SK-N-SH (cell line): Measurements from ENCODE around the gene SGCA. TPM values are rescaled to one million over a fixed set of nuclear protein-coding genes. Genes with fewer than 3 reads are reported as not detected.

Experiments
- CTCF ChIA-PET: fragments of 300-600, 350-600 bp; formaldehyde crosslinking; extraction: SDS; loops from one replicate; lab custom pipeline; 2021; lab: Yijun Ruan, JAX
- POLR2A ChIA-PET: fragments of 350-600 bp; sonication (Branson Sonifier 250); formaldehyde crosslinking; extraction: SDS; loops from one replicate; lab custom pipeline; 2020; ENCODE audit warnings: antibody characterized with exemption, inconsistent platforms; lab: Yijun Ruan, JAX
- DNase-seq: peaks from one replicate; pipeline ENCODE4 v3.0.0; 2012
- H2AFZ ChIP-seq: fragments of 200-600 bp; sonication (generic); 2 replicates; pipeline ENCODE4 v1.8.1; 2016; ENCODE audit warnings: antibody characterized with exemption, mild to moderate bottlenecking, low read depth
- H3F3A ChIP-seq: fragments of 200-600 bp; sonication (generic); replicated peaks from 2 replicates; pipeline ENCODE3; 2016; ENCODE audit warnings: antibody characterized with exemption, mild to moderate bottlenecking; ENCODE audit not compliant: insufficient read depth
- H3K27ac ChIP-seq, 2 experiments: fragments of 200-500 bp in 1 of 2; fragments of 200-600 bp in 1 of 2; sonication (Bioruptor generic) in 1 of 2; sonication (generic), shearing (Covaris generic) in 1 of 2; 2 replicates each; pipeline versions ENCODE4 v1.5.1 to v1.6.1; 2014 to 2016; ENCODE audit warnings: low read depth in 2 of 2, inconsistent platforms in 1 of 2, low read length in 1 of 2, mild to moderate bottlenecking in 1 of 2, mixed read lengths in 1 of 2
- H3K27me3 ChIP-seq: fragments of 200-600 bp; sonication (generic), shearing (Covaris generic); 2 replicates; pipeline ENCODE4 v1.6.1; 2016; ENCODE audit warnings: mixed run types; ENCODE audit not compliant: insufficient read depth
- H3K36me3 ChIP-seq, 2 experiments: fragments of 200-500 bp in 1 of 2; fragments of 200-600 bp in 1 of 2; sonication (Bioruptor generic) in 1 of 2; sonication (generic) in 1 of 2; replicated peaks in 1 of 2; 2 replicates each; pipeline versions ENCODE3 to v1.5.1; 2014 to 2016; ENCODE audit warnings: low read length in 1 of 2, mild to moderate bottlenecking in 1 of 2; ENCODE audit not compliant: insufficient read depth in 2 of 2, control insufficient read depth in 1 of 2
- H3K4me1 ChIP-seq, 2 experiments: fragments of 200-500 bp in 1 of 2; fragments of 200-600 bp in 1 of 2; sonication (Bioruptor generic) in 1 of 2; sonication (generic), shearing (Covaris generic) in 1 of 2; 2 replicates each; pipeline versions ENCODE4 v1.5.1 to v1.6.1; 2014 to 2016; ENCODE audit warnings: low read depth in 1 of 2, low read length in 1 of 2, mixed run types in 1 of 2; ENCODE audit not compliant: insufficient read depth in 2 of 2, control insufficient read depth in 1 of 2
- H3K4me2 ChIP-seq: fragments of 200-600 bp; sonication (generic), shearing (Covaris generic); 2 replicates; pipeline ENCODE4 v1.6.1; 2017; ENCODE audit warnings: mixed run types
- H3K4me3 ChIP-seq, 2 experiments: fragments of 200-500 bp in 1 of 2; fragments of 200-600 bp in 1 of 2; sonication (Bioruptor generic) in 1 of 2; sonication (generic), shearing (Covaris generic) in 1 of 2; 2 replicates each; pipeline versions ENCODE4 v1.5.1 to v1.8.1; 2014 to 2016; ENCODE audit warnings: low read depth in 2 of 2, inconsistent platforms in 1 of 2, low read length in 1 of 2, mild to moderate bottlenecking in 1 of 2, mixed read lengths in 1 of 2, moderate library complexity in 1 of 2
- H3K79me2 ChIP-seq: fragments of 200-600 bp; sonication (generic); 2 replicates; pipeline ENCODE4 v1.8.1; 2017; ENCODE audit warnings: mild to moderate bottlenecking; ENCODE audit not compliant: insufficient read depth
- H3K9ac ChIP-seq: fragments of 200-600 bp; sonication (generic); 2 replicates; pipeline ENCODE4 v1.6.1; 2017; ENCODE audit warnings: mixed run types
- H3K9me2 ChIP-seq: fragments of 200-600 bp; sonication (generic); 2 replicates; pipeline ENCODE4 v1.6.1; 2017; ENCODE audit warnings: mixed run types
- H3K9me3 ChIP-seq: fragments of 200-600 bp; sonication (generic); 2 replicates; pipeline ENCODE4 v1.6.1; 2017; ENCODE audit warnings: mixed run types, mild to moderate bottlenecking, moderate library complexity
- H4K20me1 ChIP-seq: fragments of 200-600 bp; sonication (generic); 2 replicates; pipeline ENCODE4 v1.6.1; 2017; ENCODE audit warnings: mild to moderate bottlenecking, mixed run types; ENCODE audit not compliant: insufficient read depth
- CTCF ChIP-seq: fragments of 200-600 bp; sonication (generic); IDR thresholded peaks from 2 replicates; pipeline ENCODE4 v1.6.1; 2017; ENCODE audit warnings: antibody characterized with exemption, mild to moderate bottlenecking, moderate library complexity
- EZH2phosphoT487 ChIP-seq: fragments of 200-600 bp; sonication (generic); IDR thresholded peaks from 2 replicates; pipeline ENCODE4 v1.6.1; 2017; ENCODE audit warnings: low read depth, mixed run types, mild to moderate bottlenecking, antibody characterized with exemption, moderate library complexity, borderline replicate concordance
- MEF2A ChIP-seq: IDR thresholded peaks from 2 replicates; pipeline ENCODE4 v1.4.0; 2012; ENCODE audit warnings: low read depth, borderline replicate concordance
- NFIC ChIP-seq: IDR thresholded peaks from 2 replicates; pipeline ENCODE4 v1.4.0; 2012; ENCODE audit warnings: borderline replicate concordance
- NRF1 ChIP-seq: IDR thresholded peaks from 2 replicates; pipeline ENCODE4 v1.6.1; 2012; ENCODE audit warnings: low read depth, mild to moderate bottlenecking, low read length
- REST ChIP-seq: IDR thresholded peaks from 2 replicates; pipeline ENCODE4 v1.6.1; 2012; ENCODE audit warnings: mild to moderate bottlenecking, low read depth, low read length, moderate library complexity
- SMC3 ChIP-seq: IDR thresholded peaks from 2 replicates; pipeline ENCODE4 v1.6.1; 2012; ENCODE audit warnings: low read depth, low read length, improper control_type of control experiment
- TAF1 ChIP-seq: IDR thresholded peaks from 2 replicates; pipeline ENCODE4 v1.6.1; 2012; ENCODE audit warnings: low read depth, mild to moderate bottlenecking, low read length, moderate library complexity, borderline replicate concordance
- USF1 ChIP-seq: IDR thresholded peaks from 2 replicates; pipeline ENCODE4 v1.4.0; 2012; ENCODE audit warnings: low read depth, borderline replicate concordance
- WGBS: methylation state at CpG from one replicate; pipeline ENCODE4 v1.1.6; 2017; ENCODE audit warnings: low lambda C conversion rate; 5-methylcytosine and 5-hydroxymethylcytosine counted together
- polyA plus RNA-seq, 3 experiments: library from polyadenylated mRNA; depleted of rRNA; stranded (reverse); fragments of >200 nt; gene quantifications; 2 replicates each; pipeline ENCODE4 v1.2.3, GENCODE V29; 2012
- TF ChIP-seq, protein P1 (sequence below): IDR thresholded peaks from 2 replicates; pipeline ENCODE4 v1.4.0; 2012; ENCODE audit warnings: low read depth, borderline replicate concordance

Gene SGCA
- polyA plus RNA-seq, 1 of the 3 experiments (the other 2 are of a cell fraction), result not detected

- Histone ChIP-seq H3K79me2 (no peaks in the 10 kb centered on the region), H2AFZ (no peak overlapping the region), H3F3A (no peaks in the 10 kb centered on the region), H4K20me1 (no peaks in the 10 kb centered on the region), H3K9me2 (no peaks in the 10 kb centered on the region), H3K36me3 (no peaks in the 10 kb centered on the region), H3K27ac (no peak overlapping the region), H3K4me1 (peaks cover 0 to 3% of the 10 kb centered on the region in 2 experiments; a peak in 1 of 4 replicates), H3K9me3 (no peaks in the 10 kb centered on the region), H3K9ac (no peak overlapping the region), H3K4me3 (no peak overlapping the region; a peak in 1 of 4 replicates), H3K4me2 (no peak overlapping the region), H3K27me3 (no peaks in the 10 kb centered on the region)
- peak; percentile 30; the same call in 1 of the 2 replicates for TF ChIP-seq CTCF
- no peak for TF ChIP-seq SMC3
- ChIA-PET POLR2A (no interaction called here), CTCF (interaction anchor here (0.6 to 16.3 kb wide), 10 partner anchors 10 to 266 kb away, joined by 3 to 297 read pairs (median 4); partner anchors contain the start of genes COL1A1, PDK2 and SAMD14)
- 78% methylated on average over 64 of the region's 64 CpGs for WGBS
- no peak for DNase-seq
Observed at GRCh38 chr17:50117202-50118051, 48.4 kb upstream of the SGCA start.

DNA sequence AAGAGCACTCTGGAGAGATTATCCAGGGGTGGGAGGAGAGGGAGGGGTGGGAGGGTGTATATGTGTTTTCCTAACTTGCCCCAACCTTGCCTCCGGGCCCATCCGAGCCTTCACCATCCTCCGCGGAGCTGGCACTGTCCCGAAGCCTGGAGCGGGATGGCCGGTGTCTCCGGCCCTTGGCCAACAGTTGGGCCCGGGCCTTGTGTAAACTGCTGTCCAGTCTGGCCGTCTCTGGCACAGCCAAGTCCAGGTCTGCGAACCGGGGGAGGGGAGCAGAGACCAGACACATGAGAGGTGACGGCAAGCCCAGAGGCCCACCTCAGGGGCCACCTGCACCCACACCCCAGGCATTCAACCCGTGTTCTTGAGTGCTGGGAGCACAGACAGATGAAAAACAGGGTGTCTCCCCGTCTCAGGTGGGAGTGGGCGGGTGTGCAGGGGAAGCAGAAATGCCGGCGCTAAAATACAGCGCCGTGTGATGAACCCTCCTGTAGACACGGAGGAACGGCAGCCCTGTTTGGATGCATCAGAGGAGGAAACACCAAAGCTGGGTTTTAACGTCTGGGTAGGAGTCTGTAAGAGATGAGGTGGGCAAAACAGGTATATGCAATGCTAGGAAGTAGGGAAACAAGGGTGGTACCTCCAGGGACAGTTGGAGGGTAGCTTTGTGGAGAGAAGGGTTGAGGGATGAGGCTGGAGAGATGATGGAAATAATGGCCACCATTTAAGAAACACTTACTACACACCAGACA lies 47.6 kb upstream of the SGCA start:
- Histone ChIP-seq H3K4me1 (no peaks in the 10 kb centered on the region; a peak in 1 of 4 replicates), H2AFZ (no peak overlapping the region), H3K36me3 (no peaks in the 10 kb centered on the region), H3K27me3 (no peaks in the 10 kb centered on the region), H4K20me1 (no peaks in the 10 kb centered on the region)
- POLR2A ChIA-PET, result interaction anchor here (0.6 kb wide), 1 partner anchor 11 kb away, joined by 3 read pairs; no protein-coding TSS in a partner anchor
- 88% methylated on average over 23 of the region's 23 CpGs for WGBS
- CTCF ChIA-PET, result interaction anchor here (0.6 to 16.3 kb wide), 12 partner anchors 9 to 178 kb away, joined by 3 to 297 read pairs (median 3); partner anchors contain the start of genes PDK2 and SAMD14
- DNase-seq, result no peak
- no peak for TF ChIP-seq SMC3
- TF ChIP-seq MEF2A, result no peak
- no peak for TF ChIP-seq NRF1
- no peak for TF ChIP-seq REST
- no peak for TF ChIP-seq TAF1
- TF ChIP-seq EZH2phosphoT487, result no peak
- no peak for TF ChIP-seq USF1
- TF ChIP-seq NFIC, result no peak
- TF ChIP-seq, protein P1, sequence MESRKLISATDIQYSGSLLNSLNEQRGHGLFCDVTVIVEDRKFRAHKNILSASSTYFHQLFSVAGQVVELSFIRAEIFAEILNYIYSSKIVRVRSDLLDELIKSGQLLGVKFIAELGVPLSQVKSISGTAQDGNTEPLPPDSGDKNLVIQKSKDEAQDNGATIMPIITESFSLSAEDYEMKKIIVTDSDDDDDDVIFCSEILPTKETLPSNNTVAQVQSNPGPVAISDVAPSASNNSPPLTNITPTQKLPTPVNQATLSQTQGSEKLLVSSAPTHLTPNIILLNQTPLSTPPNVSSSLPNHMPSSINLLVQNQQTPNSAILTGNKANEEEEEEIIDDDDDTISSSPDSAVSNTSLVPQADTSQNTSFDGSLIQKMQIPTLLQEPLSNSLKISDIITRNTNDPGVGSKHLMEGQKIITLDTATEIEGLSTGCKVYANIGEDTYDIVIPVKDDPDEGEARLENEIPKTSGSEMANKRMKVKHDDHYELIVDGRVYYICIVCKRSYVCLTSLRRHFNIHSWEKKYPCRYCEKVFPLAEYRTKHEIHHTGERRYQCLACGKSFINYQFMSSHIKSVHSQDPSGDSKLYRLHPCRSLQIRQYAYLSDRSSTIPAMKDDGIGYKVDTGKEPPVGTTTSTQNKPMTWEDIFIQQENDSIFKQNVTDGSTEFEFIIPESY, result no peak
- TF ChIP-seq, all 33 proteins: peak for 0
- Histone ChIP-seq H3K9me3 (no peaks in the 10 kb centered on the region), H3K9ac (no peak overlapping the region), H3K79me2 (no peaks in the 10 kb centered on the region), H3K9me2 (no peaks in the 10 kb centered on the region), H3K27ac (no peak overlapping the region), H3K4me2 (no peak overlapping the region), H3F3A (no peaks in the 10 kb centered on the region), H3K4me3 (no peak overlapping the region)
